Measurements from ENCODE around the gene DLG4.

DNA sequence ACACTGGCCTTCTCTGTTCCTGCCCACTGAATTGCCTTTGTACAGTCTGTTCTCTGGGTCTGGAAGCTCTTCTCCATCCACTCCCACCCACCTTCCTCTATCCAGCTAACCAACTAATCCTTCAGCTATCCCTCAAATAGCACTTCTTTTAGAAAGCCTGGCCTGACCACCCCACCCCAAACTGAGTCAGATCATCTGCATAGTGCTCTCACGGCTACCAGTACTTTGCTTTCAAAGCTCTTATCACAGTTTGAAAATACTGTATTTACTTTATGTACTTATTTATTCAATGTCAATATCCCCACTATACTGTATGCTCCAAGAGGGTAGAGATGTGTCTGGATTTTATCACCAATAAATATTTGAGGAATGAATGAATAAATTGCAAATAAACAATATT lies 47.1 kb upstream of the DLG4 start:
- TF ChIP-seq POLR2A (IDR thresholded peaks at IDR 0.05; ENCODE audit: low read length) (no peak), GATA1 (IDR thresholded peaks at IDR 0.05; ENCODE audit: low read depth, low read length) (no peak)

Data from erythroblast (primary cell).